Posterior vena cava (tissue), 2 donors: ENCODE measurements around the gene ATP6AP1. TPM values are rescaled to one million over a fixed set of nuclear protein-coding genes. Genes with fewer than 3 reads are reported as not detected.
A peak's percentile ranks its signal among the peaks of the same experiment; 100 is the strongest.

ENCODE experiments used
- DNase-seq: peaks from one replicate; pipeline ENCODE4 v3.0.0-alpha.2; 2020; ENCODE audit warnings: low spot score
- intact Hi-C, 2 donors: fragments of 100-400 bp; cut with DNase I; formaldehyde crosslinking; loops; one replicate each; pipeline versions ENCODE4 v1.14.1 to v1.14.2; 2022 to 2023
- total RNA-seq, 2 donors: library from RNA; stranded (reverse); fragmentation: NEBNext Ultra II Directional; extraction: Animal tissue kit (Norgen Biotek cat#: 25700); gene quantifications; one replicate each; pipeline ENCODE4 v1.2.1, GENCODE V29; 2021
- donor health status: DM: yes; HTN: yes; CAD: no.
- donor health status: DM: yes; HTN: yes; CAD: no.

ATP6AP1 gene
- total RNA-seq, 2 donors from 2014 or later: 43.8 to 59.9 TPM

DNA sequence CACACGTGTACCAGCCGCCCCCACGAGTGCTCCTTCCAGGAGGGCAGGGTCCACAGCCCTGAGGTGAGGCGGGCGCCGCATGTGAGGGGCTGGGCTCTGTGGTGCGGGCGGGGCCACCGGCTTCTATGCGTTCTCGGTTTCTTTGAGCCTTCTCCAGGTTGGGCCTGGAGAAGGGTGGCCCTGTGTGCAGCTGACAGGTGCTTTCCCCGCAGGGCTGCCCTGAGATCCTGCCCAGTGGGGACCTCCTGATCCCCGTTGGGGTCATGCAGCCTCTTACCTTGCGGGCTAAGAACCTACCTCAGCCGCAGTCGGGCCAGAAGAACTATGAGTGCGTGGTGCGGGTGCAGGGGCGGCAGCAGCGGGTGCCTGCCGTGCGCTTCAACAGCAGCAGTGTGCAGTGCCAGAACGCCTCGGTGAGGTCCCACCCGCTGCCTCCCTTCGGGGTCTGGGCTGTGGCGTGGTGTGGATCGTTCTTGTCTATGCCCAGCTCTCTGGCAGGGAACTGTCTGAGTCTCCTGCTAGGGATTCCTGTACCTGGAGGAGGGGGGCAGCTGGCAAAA lies 36.4 kb downstream of the ATP6AP1 start:
- intact Hi-C loops: no loop called here
- DNase-seq: no peak

DNA sequence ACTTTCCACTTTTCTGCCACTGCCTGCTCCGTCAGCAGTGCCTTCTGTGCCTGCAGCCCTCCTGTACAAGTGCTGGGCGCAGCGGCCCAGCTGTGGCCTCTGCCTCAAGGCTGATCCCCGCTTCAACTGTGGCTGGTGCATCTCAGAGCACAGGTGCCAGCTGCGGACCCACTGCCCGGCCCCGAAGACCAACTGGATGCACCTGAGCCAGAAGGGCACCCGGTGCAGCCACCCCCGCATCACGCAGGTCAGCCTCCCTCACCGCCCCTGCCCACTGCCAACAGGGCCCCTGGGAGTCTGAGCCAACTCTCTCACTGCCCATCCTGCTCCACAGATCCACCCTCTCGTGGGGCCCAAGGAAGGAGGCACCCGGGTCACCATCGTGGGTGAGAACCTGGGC lies 37.1 kb downstream of the ATP6AP1 start:
- intact Hi-C loops: no loop called here
- DNase-seq: no peak

DNA sequence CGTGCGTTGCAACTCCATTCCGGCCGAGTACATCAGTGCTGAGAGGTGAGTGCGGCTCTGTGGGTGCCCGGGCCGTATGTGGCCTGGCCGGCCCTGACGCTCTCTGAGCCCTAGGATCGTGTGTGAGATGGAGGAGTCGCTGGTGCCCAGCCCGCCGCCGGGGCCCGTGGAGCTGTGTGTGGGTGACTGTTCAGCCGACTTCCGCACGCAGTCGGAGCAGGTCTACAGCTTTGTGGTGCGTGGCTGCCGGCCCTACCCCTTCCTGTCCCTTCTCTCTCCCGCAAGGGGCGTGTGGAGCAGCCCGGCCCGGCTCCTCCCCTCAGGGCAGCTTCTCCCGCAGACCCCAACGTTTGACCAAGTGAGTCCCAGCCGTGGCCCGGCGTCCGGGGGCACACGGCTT lies 37.6 kb downstream of the ATP6AP1 start:
- intact Hi-C loops: no loop called here
- no peak for DNase-seq

DNA sequence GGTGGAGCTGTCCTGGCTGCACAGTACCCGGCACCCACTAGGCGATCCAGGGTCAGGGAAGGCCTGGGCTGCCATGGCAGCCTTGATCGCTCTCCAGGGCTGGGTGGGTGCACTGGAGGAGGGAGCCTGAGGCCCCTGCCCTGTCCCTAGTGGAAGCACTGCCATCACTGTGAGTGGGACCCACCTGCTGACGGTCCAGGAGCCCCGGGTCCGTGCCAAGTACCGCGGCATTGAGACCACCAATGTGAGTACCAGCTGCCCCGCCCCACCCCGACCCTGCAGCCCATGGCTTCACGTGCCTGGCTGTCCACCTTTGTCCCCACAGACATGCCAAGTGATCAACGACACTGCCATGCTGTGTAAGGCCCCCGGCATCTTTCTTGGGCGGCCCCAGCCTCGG lies 38.4 kb downstream of the ATP6AP1 start:
- no peak for DNase-seq
- intact Hi-C loops: no loop called here

- intact Hi-C loops: no loop called here
- DNase-seq: no peak
Observed at GRCh38 chrX:154467556-154467955, 39.1 kb downstream of the ATP6AP1 start.

GRCh38 chrX:154468217-154468616 lies 39.7 kb downstream of the ATP6AP1 start:
- DNase-seq: peak; percentile 78
- intact Hi-C loops: no loop called here

DNA sequence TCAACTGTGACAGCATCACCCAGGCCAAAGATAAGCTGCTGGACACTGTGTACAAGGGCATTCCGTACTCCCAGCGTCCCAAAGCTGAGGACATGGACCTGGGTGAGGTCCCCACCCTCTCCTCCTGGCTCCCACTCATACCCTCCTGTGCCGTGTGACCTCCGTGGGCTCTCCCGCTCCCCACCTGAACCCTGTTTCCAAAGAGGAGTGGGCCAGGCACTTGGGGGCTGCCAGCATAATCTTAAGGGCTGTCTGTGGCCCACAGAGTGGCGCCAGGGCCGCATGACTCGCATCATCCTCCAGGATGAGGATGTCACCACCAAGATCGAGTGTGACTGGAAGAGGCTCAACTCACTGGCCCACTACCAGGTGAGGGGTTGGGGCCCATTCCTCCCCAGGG lies 40.6 kb downstream of the ATP6AP1 start:
- peak; percentile 56 for DNase-seq
- intact Hi-C loops: no loop called here

DNA sequence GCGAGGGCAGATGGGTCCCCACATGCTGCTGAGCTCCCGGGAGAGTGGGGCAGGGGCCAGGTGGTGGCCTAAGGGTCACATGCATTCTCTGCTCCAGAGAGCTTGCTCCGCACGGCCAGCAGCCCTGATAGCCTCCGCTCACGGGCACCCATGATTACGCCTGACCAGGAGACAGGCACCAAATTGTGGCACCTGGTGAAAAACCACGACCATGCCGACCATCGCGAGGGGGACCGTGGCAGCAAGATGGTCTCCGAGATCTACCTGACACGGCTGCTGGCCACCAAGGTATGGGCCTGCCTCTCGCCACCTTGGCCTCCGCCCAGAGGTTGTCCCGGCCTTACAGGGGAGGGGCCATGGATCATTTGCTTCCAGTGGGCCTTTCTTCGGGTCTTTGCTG lies 41.4 kb downstream of the ATP6AP1 start:
- DNase-seq: peak; percentile 73
- intact Hi-C loops: no loop called here

GRCh38 chrX:154470434-154470833 lies 42.0 kb downstream of the ATP6AP1 start:
- DNase-seq: peak; percentile 77
- intact Hi-C loops: no loop called here

DNA sequence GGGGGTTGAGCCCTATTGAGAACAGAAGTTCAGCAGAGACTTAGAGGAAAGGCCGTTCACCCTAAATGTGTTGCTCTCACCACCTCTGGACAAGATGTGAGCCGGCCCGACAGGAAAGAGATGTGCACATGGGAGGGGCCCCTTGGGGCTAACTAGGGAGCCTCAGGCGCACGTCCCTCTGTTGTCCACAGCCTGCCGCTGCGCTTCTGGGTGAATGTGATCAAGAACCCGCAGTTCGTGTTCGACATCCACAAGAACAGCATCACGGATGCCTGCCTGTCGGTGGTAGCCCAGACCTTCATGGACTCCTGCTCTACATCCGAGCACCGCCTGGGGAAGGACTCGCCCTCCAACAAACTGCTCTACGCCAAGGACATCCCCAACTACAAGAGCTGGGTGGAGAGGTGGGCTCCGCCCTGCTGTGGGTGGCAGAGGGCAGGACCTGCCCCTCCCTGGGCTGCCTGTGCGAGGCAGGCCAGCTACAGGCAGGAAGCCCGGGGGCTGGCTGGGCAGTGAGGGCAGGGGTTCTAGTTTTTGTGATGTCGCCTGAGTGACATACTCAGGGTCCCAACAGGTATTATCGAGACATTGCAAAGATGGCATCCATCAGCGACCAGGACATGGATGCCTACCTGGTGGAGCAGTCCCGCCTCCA lies 42.6 kb downstream of the ATP6AP1 start:
- DNase-seq: peak; percentile 54
- intact Hi-C loops: no loop called here

- DNase-seq: peak; percentile 76
Observed at GRCh38 chrX:154471839-154472684, 43.6 kb downstream of the ATP6AP1 start.

GRCh38 chrX:154472685-154473632 lies 44.5 kb downstream of the ATP6AP1 start:
- DNase-seq: peak; percentile 72
- intact Hi-C loops: loop anchor here in 1 of 2 donors (1.0 kb wide), 1 partner anchor 30 kb away; no protein-coding TSS in a partner anchor

More at GRCh38 chrX:154471839-154472684, 43.6 kb downstream of the ATP6AP1 start:
- intact Hi-C loops: loop anchor here in 1 of 2 donors (1.0 kb wide), 1 partner anchor 29 kb away; no protein-coding TSS in a partner anchor

GRCh38 chrX:154473683-154474082 lies 45.2 kb downstream of the ATP6AP1 start:
- intact Hi-C loops: no loop called here
- no peak for DNase-seq

DNA sequence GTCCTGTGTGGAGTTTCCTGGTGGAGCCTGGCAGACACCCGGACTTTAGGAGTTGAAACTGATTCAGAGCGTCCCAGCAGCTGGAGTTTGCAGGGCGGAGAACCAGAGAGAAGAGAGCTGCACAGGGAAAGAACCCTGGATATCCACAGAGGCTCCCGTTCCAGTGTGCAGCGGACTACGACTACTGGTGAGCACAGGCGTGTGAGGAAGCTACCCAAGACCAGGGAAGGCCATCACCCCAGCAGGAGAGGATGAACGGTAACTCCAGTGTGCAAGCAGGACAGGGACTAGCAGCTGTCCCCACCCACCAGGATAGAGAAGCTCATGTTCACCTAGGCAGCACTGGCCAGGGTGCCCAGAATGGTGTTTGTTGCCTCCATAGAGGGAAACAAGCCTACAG lies 48.3 kb downstream of the ATP6AP1 start:
- no peak for DNase-seq
- intact Hi-C loops: no loop called here

- intact Hi-C loops: no loop called here
Observed at GRCh38 chrX:154477891-154478477, 49.5 kb downstream of the ATP6AP1 start.

DNA sequence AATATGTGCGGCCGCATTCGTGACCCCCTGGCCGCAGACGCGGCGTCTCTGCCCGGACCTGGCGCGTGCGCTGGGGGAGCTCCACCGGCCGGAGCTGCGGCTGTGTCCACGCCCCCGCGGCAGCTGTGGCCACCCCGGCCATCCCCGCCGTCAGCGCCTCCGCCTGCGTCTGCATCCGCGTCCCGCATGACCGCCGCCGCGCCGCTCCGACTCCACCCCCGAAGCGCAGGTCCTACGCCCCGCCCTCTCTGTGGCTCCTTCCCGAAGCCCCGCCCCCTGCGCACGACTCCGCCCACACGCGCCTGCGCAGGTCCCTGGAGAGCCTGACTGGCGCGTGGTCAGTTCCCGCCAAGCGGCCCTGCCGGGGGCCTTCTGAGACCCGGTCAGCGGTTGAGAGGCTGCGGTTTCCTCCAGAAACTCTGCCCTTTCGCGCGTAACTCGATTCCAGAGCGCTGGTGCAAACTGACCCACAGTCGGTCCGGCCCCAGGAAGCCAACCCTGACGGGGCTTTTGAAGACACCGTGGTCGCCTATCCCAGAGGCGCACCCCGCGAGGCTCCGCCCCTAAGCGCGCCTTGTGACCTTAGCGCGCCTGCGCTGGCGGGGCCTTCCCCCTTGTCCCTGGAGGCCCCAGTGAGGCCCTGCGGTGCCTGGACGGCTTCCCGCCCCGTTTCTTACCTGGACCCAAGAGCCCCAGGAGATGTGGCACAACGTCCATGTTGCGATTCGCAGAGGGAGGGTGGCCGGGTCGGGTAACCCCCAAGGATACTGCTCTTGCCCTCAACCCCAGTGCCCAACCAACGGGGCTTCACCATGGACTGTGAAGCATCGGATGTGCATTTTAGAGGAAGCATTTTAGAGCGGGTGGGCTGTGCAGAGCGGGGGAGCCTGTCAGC lies 50.5 kb downstream of the ATP6AP1 start, which contains the start of gene LAGE3:
Gene LAGE3 (minus strand): TSS at position 554 of the 895 bp plus-strand sequence. CDS start 366 bp downstream, at position 188.
- intact Hi-C loops: no loop called here

More at GRCh38 chrX:154477891-154478477, 49.5 kb downstream of the ATP6AP1 start:
- no peak for DNase-seq

DNA sequence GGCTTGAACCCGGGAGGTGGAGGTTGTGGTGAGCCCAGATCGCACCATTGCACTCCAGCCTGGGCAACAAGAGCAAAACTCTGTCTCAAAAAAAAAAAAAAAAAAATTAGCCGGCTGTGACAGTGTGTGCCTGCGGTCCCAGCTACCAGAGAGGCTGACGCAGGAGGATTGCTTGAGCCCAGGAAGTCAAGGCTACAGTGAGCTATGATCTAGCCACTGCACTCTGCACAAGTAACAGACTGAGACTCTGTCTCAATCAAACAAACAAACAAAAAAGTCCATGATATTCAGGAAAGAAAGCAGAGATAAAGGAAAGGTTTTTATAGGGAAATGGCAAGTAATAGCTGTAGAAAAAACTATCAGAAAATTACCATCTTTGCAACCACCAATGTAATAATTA lies 52.7 kb downstream of the ATP6AP1 start:
- intact Hi-C loops: no loop called here
- DNase-seq: no peak

More for the DNA sequence above, 50.5 kb downstream of the ATP6AP1 start, which contains the start of gene LAGE3:
- DNase-seq: peak; percentile 98
